Transverse colon (tissue), 4 donors: Measurements from ENCODE around the gene FAM171A2. TPM values are rescaled to one million over a fixed set of nuclear protein-coding genes. Genes with fewer than 3 reads are reported as not detected.

Experiments used
- DNase-seq: peaks from one replicate; pipeline ENCODE4 v3.0.0-alpha.2; 2019
- H3K27ac ChIP-seq, 4 donors: fragments of 200-600 bp; sonication (generic); 2 replicates each; pipeline ENCODE4 v1.5.1; 2016 to 2018; ENCODE audit warnings: inconsistent platforms in 4 of 4
- H3K27me3 ChIP-seq: fragments of 200-600 bp; sonication (generic); 2 replicates; pipeline ENCODE4 v1.5.1; 2017; ENCODE audit warnings: inconsistent platforms
- H3K36me3 ChIP-seq, 4 donors: fragments of 200-600 bp; sonication (generic); 2 replicates each; pipeline ENCODE4 v1.5.1; 2017 to 2019; ENCODE audit warnings: inconsistent platforms in 4 of 4
- H3K4me1 ChIP-seq, 4 donors: fragments of 200-600 bp; sonication (generic); 2 replicates each; pipeline ENCODE4 v1.5.1; 2017 to 2020; ENCODE audit warnings: inconsistent platforms in 4 of 4
- H3K4me3 ChIP-seq, 4 donors: fragments of 200-600 bp; sonication (generic); 1 replicate in 1 of 4; 2 replicates in 3 of 4; pipeline versions ENCODE4 v1.5.1 to v1.6.1; 2017 to 2019; ENCODE audit warnings: inconsistent platforms in 4 of 4
- H3K9me3 ChIP-seq, 2 donors: fragments of 200-600 bp; sonication (generic); 2 replicates each; pipeline ENCODE4 v1.5.1; 2017 to 2019; ENCODE audit warnings: inconsistent platforms in 2 of 2
- EP300 ChIP-seq: sonication (generic); formaldehyde crosslinking; IDR thresholded peaks from one replicate; pipeline ENCODE4 v1.6.1; 2017; ENCODE audit warnings: antibody characterized with exemption, low read depth
- POLR2A ChIP-seq: fragments of 450-650 bp; IDR thresholded peaks from one replicate; pipeline ENCODE4 v1.6.1; 2016; ENCODE audit warnings: antibody characterized with exemption, mild to moderate bottlenecking, moderate library complexity
- POLR2AphosphoS5 ChIP-seq, 3 donors: sonication (generic); formaldehyde crosslinking; IDR thresholded peaks; one replicate each; pipeline ENCODE4 v1.6.1; 2016; ENCODE audit warnings: antibody characterized with exemption in 3 of 3
- WGBS, 2 donors: methylation state at CpG; one replicate each; pipeline ENCODE4 v1.1.5; 2018; ENCODE audit warnings: low coverage in 1 of 2; 5-methylcytosine and 5-hydroxymethylcytosine counted together
- in situ Hi-C, 4 donors: fragments of 200-750 bp; cut with MboI; loops; one replicate each; pipeline versions ENCODE4 v1.15.0 to v1.15.1; 2017; ENCODE audit warnings: low sequenced_read_pairs in 3 of 4, low pct_ligation_motif_present in 1 of 4, low pct_unique_long_range_greater_than_20kb in 1 of 4
- intact Hi-C: fragments of 100-400 bp; cut with DNase I; formaldehyde crosslinking; loops from one replicate; pipeline ENCODE4 v1.15.1; 2023; ENCODE audit warnings: low total_unique reads
- total RNA-seq, 4 donors: library from RNA; depleted of rRNA; stranded (reverse); fragments of >200 nt; gene quantifications; one replicate each; pipeline ENCODE4 v1.1.0, GENCODE V29; 2016
- TF ChIP-seq, protein P1 (sequence below), 5 experiments: fragments of 200-600 bp in 3 of 5; fragments of 450-650 bp in 2 of 5; sonication (generic) in 3 of 5; IDR thresholded peaks; 1 replicate in 2 of 5; 2 replicates in 3 of 5; pipeline ENCODE4 v1.5.1; 2016 to 2017; ENCODE audit warnings: antibody characterized with exemption in 5 of 5, inconsistent platforms in 3 of 5, mild to moderate bottlenecking in 2 of 5, moderate library complexity in 1 of 5

FAM171A2 gene
- total RNA-seq, 4 donors from 2014 or later: 0.14 to 7.9 (median 0.95) TPM; not detected in 1

DNA sequence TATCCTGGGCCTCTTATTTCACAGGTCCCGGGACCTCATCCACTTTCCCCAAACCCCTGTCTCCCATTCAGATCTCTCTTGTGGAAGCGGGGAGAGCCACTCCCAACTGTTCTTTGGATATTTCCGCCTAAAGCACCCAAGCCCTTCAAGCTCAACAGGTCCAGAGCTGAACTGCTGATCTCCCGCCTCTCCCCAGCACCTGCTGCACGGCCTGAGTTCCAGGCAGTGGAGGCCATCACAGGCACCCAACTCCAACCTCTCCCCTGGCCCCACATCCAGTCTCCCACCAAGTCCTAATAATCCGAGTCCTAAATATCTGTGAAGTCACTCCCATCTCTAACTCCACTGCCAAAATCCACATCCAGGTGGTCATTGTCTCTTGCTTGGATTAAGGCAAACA lies 19.3 kb upstream of the FAM171A2 start:
- Histone ChIP-seq H3K4me3 (no peak overlapping the region), H3K4me1 (peaks cover 3 to 18% (median 15%) of the 10 kb centered on the region in 4 donors), H3K9me3 (no peaks in the 10 kb centered on the region), H3K27me3 (peaks cover 30% of the 10 kb centered on the region), H3K36me3 (no peaks in the 10 kb centered on the region), H3K27ac (no peak overlapping the region)
- in situ Hi-C loops: loop anchor here in 1 of 4 donors (25.0 kb wide), 1 partner anchor 129 kb away; the partner anchor contains the start of gene GPATCH8
- 76 to 84% methylated on average over 5 to 6 of the region's 6 CpGs for WGBS, 2 donors
- no peak for DNase-seq
- intact Hi-C loops: no loop called here
- TF ChIP-seq POLR2A (no peak), EP300 (no peak), POLR2AphosphoS5 (IDR thresholded peaks at IDR 0.05) (no peak)
- TF ChIP-seq, protein P1, sequence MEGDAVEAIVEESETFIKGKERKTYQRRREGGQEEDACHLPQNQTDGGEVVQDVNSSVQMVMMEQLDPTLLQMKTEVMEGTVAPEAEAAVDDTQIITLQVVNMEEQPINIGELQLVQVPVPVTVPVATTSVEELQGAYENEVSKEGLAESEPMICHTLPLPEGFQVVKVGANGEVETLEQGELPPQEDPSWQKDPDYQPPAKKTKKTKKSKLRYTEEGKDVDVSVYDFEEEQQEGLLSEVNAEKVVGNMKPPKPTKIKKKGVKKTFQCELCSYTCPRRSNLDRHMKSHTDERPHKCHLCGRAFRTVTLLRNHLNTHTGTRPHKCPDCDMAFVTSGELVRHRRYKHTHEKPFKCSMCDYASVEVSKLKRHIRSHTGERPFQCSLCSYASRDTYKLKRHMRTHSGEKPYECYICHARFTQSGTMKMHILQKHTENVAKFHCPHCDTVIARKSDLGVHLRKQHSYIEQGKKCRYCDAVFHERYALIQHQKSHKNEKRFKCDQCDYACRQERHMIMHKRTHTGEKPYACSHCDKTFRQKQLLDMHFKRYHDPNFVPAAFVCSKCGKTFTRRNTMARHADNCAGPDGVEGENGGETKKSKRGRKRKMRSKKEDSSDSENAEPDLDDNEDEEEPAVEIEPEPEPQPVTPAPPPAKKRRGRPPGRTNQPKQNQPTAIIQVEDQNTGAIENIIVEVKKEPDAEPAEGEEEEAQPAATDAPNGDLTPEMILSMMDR (IDR thresholded peaks at IDR 0.05): no peak

DNA sequence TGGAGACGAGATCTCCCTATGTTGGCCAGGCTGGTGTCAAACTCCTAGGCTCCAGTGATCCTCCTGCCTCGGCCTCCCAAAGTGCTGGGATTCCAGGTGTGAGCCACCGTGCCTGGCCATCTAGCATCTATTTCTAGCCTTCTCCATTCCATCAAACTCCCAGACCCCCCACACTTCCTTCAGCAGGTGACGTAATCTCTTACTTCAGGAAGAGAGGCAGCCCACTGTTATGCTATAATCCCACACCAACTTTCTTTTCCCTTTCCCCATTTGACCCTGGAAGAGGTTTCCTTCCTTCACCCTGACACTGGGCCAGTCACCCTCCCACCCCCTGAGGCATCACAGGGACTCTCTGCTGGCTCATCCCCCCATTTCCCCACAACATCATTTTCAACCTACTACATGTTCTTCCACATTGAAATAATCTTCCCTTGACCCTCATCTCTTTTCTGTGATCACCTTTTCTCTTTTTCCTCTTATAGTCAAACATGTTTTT lies 18.2 kb upstream of the FAM171A2 start:
- WGBS, 2 donors: 80 to 100% methylated on average over 1 to 4 of the region's 4 CpGs
- peaks cover 3 to 18% (median 15%) of the 10 kb centered on the region in 4 donors for H3K4me1 ChIP-seq
- peaks cover 30% of the 10 kb centered on the region for H3K27me3 ChIP-seq
- TF ChIP-seq, protein P1 (IDR thresholded peaks at IDR 0.05): no peak
- TF ChIP-seq POLR2AphosphoS5 (IDR thresholded peaks at IDR 0.05) (no peak), EP300 (no peak), POLR2A (no peak)
- no peak overlapping the region for H3K4me3 ChIP-seq
- in situ Hi-C loops: loop anchor here in 1 of 4 donors (25.0 kb wide), 1 partner anchor 130 kb away; the partner anchor contains the start of gene GPATCH8
- H3K36me3 ChIP-seq: no peaks in the 10 kb centered on the region
- H3K27ac ChIP-seq: no peak overlapping the region
- intact Hi-C loops: no loop called here
- no peaks in the 10 kb centered on the region for H3K9me3 ChIP-seq
- no peak for DNase-seq

DNA sequence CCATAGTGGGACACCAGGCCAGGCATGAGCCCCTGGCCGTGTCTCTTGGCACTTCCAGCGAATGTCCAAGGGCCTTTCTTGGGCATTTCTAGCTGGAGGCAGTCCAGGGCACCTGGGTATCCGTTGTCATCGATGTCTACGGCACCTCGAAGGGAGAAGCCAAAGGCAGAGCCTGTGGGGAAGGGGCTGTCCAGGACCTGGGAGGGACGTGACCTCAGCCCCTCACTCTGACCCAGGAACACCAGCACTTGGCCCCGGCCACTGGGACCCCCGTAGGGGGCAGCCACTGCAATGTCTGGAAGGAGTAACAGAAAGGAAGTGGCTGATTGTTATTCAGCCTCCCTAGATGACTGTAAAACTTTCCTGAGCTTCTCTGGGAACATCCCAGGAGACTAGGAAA lies 17.1 kb upstream of the FAM171A2 start:
- Histone ChIP-seq H3K36me3 (no peaks in the 10 kb centered on the region), H3K27ac (no peak overlapping the region), H3K4me1 (peaks cover 1 to 15% (median 11%) of the 10 kb centered on the region in 4 donors), H3K27me3 (peaks cover 30% of the 10 kb centered on the region), H3K9me3 (no peaks in the 10 kb centered on the region), H3K4me3 (no peak overlapping the region)
- in situ Hi-C loops: loop anchor here in 1 of 4 donors (25.0 kb wide), 1 partner anchor 132 kb away; the partner anchor contains the start of gene GPATCH8
- intact Hi-C loops: no loop called here
- TF ChIP-seq, protein P1 (IDR thresholded peaks at IDR 0.05): no peak
- no peak for TF ChIP-seq POLR2AphosphoS5 (IDR thresholded peaks at IDR 0.05)
- TF ChIP-seq EP300: no peak
- no peak for TF ChIP-seq POLR2A
- DNase-seq: no peak
- WGBS, 2 donors: 70% methylated on average over 9 of the region's 9 CpGs; no CpG with 5 or more reads in 1 of the 2 donors

DNA sequence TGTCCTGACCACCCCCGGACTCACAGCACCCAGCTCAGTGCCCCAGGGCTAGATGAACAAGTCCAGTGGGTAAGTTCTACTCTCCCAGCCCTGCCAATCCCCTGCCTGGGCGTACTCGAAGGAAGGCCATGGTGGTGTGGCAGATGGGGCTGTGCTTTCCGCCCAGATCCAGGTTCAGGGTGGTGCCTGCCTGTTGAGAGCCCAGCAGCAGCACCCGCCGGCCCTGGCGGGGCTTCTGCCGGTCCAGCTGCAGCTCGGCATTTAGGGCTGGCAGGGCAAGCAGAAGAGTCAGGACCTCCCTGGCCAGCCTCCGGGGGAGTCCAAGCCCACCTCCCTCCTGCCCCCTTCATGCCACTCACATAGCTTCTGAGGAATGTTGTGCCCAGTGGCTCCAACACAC lies 16.2 kb upstream of the FAM171A2 start:
- intact Hi-C loops (no loop called here), in situ Hi-C loops (loop anchor here in 1 of 4 donors (25.0 kb wide), 1 partner anchor 132 kb away; the partner anchor contains the start of gene GPATCH8)
- TF ChIP-seq POLR2AphosphoS5 (IDR thresholded peaks at IDR 0.05) (no peak), POLR2A (no peak)
- TF ChIP-seq, protein P1 (IDR thresholded peaks at IDR 0.05): no peak
- no peak for DNase-seq
- no peaks in the 10 kb centered on the region for H3K9me3 ChIP-seq
- 100% methylated on average over 1 of the region's 10 CpGs; no CpG with 5 or more reads in 1 of the 2 donors for WGBS, 2 donors
- H3K36me3 ChIP-seq: no peaks in the 10 kb centered on the region
- peaks cover 0 to 6% (median 4%) of the 10 kb centered on the region in 4 donors for H3K4me1 ChIP-seq
- H3K4me3 ChIP-seq: no peak overlapping the region
- H3K27me3 ChIP-seq: peaks cover 21% of the 10 kb centered on the region
- no peak overlapping the region for H3K27ac ChIP-seq
